Stimulated activated CD8-positive, alpha-beta memory T cell treated with anti-CD3 and anti-CD28 coated beads, Interleukin-12 subunit alpha, Interleukin-12 subunit beta, amount 100 ng/mL, for 1 hour (primary cell): ENCODE results near the gene PIP4K2C.
A peak's percentile ranks its signal among the peaks of the same experiment; 100 is the strongest.

ENCODE experiments used
- DNase-seq: peaks from one replicate; pipeline ENCODE4 v3.0.0-alpha.2; 2020; ENCODE audit warnings: low read depth

Gene PIP4K2C

DNA sequence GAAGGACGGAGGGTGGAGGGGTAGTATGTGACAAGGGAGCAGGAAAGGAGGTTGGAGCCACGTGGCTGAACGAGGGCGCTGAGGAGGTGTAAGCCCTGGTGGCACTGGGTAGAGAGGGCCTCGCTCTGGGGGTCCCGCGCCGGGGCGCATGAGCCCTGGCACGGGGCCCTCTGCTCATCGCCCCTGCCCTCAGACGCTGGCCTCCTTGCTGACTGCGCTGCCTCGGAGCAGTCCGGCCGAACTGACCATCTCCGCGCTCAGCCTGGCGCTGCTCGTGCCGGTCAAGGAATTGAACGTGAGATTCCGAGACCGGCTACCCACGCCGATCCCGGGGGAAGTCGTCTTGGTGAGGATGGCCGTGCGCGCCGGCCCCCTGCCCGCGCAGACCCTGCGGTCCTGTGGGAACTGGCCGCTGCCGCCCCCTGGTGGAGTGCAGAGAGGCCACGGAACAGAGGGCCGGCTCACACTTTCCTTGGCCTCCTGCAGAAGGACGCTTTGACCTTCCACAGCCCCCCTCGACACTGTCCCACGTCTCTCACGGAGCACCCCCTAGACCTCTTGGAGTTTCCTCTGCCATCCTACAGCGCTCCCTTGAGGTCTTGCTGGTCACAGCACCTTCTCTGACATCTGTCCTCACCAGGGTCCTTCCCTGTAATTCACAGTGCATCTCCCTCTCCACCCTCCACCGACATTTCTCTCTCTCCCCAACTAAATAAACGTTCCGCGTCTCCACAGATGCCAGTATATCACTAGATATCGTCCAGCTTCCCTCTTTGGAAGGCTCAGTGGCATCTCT lies 30.7 kb downstream of the PIP4K2C start:
- peak; percentile 39 for DNase-seq

DNA sequence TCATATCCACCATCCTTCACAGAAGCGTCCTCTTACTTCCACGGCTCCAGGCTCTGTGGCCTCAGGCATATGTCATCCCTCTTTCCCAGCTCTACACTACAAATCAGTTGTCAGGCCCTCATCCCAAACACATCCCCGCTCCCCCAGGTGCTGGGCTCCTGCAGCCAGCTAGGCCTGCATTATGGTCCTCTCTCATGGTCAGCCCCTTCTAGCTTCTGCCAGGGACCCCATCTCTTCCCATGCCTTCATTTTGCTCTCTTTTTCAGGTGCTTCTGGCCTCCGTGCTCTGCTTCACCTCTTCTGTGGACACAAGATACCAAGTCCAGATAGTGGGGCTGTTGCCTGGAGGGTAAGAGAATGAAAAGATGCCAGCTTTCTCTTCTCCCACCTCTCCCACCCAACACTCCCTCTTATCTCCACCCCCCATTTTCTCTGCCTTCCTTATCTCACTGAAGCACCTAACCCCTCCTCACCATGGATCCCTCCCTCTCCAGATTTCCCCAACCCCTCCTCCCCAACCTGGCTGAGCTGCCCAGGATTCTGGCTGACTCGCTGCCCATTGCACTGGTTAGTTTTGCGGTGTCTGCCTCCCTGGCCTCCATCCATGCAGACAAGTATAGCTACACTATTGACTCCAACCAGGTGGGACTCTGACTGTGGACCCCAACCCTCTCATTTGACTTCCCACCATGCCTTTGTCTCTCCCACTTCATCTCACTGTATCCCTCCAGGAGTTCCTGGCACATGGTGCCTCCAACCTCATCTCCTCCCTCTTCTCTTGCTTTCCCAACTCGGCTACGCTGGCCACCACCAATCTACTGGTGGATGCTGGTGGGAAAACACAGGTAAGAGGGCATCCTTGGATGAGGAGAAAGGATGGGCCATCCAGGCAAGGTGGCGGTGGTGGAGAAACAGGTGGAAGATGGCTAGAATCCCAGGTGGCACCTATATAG lies 31.6 kb downstream of the PIP4K2C start:
- DNase-seq, result no peak

DNA sequence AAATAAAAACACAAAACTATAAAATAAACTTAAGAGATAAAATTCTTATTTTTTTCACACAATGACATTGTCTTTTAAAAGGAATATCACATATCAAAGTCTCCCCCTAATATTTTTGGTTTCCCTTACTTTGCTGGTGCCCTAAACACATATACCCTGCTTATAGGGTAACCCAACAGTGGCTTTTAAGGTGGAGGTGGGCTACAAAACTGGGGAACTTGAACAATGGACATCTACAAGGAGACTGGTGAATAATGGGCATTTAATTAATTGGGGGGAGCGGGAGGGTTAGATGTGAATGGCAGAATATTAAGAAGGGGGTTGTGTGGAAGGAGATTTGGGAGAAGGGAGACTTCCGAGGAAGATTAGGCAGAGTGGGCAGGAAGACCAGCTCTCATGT lies 32.4 kb downstream of the PIP4K2C start:
- DNase-seq, result no peak

DNA sequence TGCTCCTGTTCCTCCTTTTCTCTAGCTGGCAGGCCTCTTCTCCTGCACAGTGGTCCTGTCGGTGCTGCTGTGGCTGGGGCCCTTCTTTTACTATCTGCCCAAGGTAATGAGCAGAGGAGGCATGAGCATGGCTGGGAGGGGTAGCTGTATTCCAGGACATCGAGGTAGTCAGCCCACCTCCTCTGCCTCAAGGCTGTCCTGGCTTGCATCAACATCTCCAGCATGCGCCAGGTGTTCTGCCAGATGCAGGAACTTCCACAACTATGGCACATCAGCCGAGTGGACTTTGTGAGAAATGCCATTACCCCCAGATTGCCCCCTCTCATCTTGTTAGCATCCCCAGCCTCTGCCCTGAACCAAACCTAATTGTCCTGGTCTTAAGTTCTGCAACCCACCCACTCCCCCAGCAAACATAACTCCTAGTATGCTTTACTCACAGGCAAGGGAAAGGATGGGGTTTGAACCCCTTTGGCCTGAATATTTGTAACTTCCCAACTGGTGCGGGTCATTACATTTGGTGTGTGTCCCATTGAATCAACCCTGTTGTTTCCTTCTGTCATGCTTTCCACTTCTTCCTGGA lies 32.9 kb downstream of the PIP4K2C start:
- DNase-seq, result no peak

DNA sequence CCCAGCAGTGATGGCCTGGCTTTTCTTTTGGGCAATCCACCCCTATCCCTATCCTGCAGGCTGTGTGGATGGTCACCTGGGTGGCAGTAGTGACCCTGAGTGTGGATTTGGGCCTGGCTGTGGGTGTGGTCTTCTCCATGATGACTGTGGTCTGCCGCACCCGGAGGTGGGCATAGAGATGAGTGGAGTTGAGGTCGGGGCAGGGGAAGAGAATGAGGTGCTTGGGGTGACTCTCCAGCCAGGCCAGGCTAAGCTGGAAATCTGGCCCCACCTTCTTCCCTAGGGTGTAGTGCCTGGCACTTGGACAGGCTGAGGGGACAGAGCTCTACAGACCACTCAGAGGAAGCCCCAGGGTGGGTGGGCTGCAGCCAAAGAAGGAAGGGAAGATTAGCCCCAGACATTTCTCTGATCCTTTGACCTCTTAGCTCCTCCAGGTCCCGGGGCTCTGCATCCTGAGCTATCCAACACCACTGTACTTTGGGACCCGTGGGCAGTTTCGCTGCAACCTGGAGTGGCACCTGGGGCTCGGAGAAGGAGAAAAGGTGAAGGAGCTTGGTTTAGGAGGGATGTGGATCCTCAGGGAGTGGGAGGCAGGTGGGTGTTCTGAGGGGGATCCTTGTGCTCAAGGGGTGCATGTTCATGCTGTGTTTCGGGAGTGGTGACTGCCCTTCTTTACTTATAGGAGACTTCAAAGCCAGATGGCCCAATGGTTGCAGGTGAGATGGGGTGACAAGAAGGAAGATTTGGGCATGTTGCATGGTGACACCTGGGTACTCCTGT lies 33.6 kb downstream of the PIP4K2C start:
- DNase-seq, result no peak

DNA sequence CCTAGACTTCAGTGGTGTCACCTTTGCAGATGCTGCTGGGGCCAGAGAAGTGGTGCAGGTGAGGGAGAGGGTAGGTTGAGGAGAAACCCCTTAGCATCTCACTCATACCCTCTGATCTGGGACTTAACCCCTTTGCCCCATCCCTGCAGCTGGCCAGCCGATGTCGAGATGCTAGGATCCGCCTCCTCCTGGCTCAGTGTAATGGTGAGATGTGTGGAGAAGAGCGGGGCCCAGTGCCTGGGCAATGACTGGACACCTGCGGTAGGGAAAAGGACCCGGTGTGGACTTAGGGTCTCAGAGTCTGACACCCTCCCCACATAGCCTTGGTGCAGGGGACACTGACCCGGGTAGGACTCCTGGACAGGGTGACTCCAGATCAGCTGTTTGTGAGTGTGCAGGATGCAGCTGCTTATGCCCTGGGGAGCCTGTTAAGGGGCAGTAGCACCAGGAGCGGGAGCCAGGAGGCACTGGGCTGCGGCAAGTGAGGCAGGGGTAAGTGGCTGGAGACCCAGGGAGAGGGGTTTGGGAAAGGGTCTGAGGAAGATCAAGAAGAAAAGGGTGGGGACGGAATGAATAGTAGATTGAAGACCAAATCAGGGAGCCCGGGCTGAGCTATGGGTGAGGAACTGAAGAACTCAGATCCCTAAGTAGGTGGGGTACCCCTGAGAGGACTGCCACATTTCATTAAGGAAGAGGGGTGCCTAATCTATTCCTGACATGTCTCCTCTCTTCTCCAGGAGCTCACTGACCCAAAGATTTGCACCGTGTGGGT lies 34.5 kb downstream of the PIP4K2C start:
- DNase-seq, result no peak

DNA sequence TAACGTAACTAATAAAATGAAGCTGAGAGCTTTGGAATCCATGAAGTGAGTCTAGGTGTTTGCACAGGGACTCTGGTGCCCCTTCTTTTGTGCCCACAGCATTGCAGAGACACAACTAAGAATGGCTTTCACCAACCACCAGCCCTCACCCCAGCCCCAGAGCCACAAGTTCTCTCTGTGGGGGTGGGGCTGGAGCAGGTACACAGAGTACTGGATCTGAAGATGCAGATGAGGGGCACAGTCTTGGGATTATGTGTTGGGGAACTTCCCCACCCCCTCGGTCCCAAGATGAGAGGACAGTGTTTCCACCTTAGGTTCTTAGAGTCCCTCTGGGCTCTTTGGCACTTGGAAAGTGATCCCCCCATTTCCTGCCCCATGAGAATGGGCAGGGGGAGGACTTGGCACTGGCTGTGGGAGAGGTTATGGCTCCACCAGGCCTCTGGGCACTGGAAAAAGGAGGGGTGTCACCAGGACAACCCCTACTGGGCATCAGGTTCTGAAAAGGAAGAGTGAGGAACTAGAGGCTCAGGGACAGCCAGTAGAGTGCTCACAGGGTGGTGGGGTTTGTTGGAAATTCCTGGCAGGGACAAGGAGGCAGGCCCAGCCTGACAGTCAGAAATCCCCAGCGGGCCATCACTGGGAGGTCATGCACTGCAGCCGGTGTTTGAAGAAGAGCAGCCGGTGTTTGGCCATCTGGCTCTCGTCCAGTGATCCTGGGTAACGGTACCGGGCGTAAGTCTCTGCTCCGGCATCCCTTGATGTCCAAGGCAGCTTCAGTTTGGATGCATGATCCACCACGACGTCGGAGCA lies 35.3 kb downstream of the PIP4K2C start:
- no peak for DNase-seq

DNA sequence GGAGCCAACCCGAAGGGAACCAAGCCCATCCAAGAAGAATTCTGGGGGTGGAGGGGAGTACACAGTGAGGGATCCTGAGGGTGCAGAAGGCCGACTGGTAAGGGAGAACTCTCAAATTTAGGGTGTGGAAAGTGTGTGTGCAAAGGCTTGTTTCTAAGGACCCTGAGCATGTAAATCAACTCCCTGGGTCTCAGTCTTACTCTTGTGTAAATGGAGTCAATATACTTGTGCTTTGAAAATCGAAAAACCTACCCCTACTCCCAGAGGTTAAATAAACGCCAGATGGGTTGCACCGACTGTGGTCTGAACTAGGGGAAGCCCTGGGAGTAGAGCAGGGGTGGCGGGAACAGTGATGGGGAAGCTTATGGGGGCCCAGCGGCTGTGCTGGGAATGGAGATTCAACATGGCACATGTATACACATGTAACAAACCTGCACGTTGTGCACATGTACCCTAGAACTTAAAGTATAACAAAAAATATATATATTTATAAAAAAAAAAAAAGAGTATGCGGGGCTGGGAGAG lies 36.0 kb downstream of the PIP4K2C start:
- DNase-seq, result no peak

DNA sequence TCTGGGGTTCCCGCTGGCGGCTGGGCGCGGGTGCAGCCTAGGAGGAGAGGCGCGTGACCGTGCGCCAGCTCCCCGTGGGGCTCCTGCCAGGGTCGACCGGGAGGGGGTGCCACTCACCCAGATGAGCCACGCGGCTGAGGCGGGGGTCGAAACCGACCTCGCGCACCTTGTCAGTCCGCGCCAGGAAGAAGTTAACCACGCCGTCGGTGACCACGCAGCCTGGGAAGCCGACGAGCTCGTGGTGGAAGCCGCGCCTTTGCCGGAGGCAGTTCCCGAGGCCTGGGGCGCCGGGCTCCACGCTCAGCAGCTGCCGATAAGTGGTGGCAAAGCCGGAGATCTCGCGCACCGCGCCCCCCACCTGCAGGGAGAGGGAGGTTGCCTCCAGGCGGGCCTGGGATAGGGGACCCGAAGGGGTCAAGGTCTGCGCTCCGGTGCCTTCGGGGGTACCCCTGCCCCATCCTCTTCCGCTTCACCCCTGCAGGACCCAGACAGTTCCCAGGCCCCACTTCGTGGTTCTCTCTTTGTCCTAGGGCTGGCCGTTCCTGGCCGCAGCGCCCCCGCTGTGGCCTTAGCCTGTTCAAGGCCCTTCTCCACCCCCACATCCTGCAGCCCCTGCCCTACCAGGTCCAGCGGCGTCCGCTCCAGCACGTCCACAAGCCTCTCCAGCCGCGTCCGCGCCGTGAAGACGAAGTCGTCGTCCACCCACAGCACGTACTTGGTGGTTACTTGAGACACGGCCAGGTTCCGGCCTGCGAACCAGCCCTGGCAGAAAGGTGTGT lies 36.7 kb downstream of the PIP4K2C start:
- no peak for DNase-seq

DNA sequence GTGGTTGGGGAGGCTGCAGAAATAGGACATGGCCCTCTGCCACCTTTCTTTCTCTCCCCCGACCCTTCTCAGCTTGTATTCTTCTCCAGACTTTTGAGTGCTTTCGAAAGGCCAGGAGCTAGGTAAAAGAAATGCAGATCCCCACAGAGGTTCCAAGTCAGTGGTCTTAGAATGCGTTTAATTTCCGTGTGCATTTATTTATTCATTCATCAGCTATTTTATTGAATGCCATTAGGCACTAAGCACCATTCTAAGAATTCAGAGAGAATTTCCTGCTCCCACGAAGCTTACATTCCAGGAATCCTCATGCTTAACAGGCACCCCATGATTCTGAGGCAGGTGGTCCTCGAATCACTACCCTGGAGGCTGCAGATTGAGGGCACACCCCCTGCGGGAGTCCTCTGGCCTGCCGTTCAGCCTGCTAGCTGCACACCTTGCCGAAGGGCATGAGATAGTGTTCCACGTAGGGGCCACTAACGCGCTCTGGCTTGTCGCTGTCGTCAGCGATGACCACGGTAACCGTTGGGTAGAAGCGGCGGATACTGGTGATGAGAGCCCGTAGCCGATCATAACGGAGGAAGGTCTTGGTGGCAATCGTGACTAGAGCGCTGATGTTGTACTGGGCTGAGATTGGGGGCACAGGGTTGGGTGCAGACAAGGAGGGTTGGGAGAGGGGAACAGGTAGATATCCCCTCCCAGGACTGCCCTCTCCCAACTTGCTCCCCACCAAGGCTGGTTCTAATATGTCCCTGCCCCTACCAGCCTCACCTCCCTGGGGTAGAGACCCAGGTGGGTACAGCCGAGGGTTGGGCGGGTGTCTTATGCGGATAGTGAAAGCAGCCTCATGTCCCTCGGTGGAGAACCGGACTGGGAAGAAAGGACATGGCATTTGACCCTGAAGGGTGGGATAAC lies 37.5 kb downstream of the PIP4K2C start:
- DNase-seq, result no peak

DNA sequence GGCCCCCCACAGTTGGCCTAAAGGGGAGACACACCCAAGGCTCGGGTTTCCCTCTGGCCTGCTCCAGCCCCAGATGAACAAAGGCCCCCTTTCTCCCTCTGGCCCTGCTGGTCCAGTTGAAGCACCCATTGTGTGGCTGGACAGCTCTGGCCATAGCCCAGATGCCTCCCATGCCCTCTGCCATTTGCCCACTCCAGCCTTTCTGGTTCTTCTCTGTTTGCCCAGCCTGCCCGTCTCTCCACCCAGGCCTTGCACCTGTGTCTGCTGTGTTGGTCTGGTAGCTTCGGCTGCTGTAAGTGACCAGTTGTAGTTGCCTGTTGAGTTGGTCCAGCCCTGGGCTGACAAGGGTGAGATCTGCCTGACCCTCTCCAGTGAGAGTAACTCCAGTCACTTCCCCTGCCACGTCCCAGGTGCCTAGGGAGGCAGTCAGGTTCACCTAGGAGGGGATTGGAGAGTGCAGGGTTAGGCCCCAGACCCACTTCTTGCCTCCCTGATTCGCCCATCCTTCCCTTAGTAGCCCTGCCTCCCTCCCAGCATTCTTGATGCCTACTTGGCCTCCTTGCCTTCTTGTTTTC lies 39.0 kb downstream of the PIP4K2C start:
- no peak for DNase-seq

DNA sequence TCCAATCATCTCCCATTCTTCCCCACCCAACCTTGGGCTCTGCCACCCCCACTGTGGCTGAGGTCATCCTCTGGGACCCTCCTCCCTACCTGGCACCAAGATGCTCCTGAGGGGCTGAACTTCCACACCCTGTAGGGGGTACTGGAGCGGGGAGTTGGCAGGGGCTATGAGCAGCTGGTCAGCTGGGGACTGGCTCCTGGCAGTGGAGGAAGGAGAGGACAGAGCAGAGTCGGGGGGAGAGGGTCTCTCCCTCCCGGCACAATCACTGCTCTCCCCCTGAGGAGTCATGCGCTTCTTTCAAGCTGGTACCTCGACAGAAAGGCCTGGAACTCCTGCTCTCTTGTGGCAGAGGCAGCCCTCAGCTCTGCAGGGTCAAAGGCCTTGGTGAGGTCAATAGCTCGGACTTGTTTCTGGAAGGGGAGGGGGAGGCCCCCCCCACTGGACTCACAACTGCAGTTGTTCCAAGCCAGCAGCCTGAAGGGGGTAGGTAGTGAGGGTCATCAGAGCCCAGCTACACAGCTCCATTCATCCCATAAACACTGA lies 40.0 kb downstream of the PIP4K2C start:
- no peak for DNase-seq

DNA sequence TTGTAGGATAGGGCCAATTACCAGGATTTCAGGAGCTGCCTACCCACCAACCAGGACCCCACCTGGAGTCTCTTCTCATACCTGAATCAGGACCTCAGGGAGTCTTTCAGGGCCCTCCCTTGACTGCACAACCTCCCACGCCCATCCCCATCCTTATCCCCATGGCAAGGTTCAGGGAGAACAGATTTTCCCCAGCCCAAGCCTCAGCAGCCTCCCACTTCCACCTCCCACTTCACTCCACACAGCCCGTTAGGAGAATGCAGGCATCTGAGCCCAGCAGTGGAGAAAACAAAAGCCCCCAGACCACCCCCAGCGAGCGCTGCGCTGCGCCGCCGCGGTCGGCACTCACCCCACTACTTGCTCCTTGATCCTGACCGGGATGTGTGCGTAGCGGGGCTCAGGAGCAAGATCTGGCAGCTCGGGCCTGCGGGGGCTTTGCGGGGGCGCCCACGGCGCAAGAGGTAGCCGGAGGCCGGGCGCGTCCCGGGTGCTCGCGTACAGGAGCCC lies 40.6 kb downstream of the PIP4K2C start:
- DNase-seq, result no peak

DNA sequence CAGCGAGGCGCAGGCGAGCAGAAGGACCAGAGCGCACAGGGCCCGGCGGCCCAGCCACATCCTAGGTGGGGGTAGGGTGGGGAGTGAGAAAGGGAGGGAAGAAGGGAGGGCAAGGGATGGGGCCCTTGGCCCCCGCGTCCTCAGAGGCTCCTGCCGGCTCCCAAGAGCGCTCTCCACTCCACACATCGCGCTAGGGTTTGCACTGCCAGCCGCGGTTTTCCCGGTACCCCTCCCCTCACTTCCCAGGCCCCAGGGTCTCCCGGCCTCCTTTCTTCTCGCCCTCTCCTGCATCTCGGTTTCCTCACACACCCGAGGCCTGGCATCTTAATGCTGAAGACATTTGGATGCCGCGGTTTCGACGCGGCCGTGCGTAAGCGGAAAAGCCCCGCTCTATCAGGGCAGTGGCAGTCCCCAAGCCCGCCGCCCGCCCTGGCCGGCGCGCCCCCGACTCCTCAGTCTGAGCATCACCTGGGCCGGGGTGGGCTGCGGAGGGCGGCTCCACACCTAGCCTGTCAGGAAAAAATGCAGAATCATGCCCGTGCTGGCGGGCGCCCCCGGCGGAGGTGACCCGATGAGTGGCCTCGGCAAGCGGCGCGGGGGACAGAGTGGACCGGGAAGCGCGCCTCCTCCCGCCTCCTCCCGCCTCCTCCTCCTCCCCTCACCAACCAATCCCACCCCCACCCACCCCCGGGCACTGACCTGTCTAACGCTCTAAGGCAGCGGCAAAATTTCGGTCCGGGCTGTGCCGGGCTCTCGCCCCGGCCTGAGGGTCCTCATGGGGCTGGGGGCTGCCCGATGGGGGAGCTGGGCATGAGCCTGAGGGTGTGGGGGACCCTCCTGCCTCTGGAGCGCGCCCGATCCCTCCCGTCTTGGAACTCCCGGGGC lies 41.3 kb downstream of the PIP4K2C start:
- DNase-seq, result no peak

DNA sequence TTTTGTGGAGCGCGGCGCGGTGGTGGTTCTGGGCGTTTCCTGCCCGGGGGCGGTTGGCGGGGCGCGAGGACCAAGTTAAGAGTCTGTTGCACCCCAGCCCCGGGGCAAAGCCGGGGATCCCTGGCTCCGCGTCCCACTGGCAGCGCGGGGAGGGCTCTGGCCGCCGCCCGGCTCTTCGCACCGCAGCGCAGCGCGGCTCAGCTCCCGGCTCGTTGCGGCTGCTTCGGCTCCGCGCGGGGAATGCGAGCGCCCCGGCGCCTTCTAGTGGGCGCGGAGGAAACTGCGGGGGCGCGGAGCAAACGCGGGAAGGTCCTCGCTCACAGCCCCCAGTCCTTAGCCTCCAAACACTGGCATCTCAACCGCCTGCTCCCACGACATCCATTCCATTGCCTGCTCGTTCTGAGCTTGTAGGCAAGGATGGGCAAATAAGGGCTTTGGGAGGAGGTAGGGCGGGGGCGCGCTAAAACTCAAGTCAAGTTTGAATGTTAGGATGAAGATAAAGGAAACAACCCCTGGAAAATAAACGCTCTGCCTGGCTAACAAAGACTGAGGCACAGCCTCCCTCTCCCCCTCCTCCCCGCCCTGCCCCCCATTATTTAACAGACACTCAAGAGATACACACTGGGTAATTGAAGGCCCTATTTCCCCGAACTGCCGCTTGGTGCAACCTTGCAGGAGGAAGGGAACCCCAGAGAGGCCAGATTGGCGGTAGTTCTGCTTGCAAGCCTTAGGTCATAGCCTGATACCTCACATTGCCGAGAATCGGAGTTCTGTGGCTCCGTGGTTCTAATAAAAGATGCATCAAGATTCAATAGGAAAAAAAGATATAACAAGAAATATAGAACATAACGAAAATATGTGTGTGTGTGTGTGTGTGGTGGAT lies 42.2 kb downstream of the PIP4K2C start, which contains the start of gene B4GALNT1:
B4GALNT1 (minus strand) TSS at position 244 of the 883 bp plus-strand sequence. CDS start 1,069 bp downstream, outside the sequence.
- DNase-seq, result peak; percentile 43
